SU-DHL-6 (cell line): ENCODE measurements around the gene SPINT1.

ENCODE experiments used
- H2AFZ ChIP-seq: fragments of 200-600 bp; sonication (generic); 2 replicates; pipeline ENCODE4 v1.6.1; 2014; ENCODE audit warnings: low read depth, mild to moderate bottlenecking, moderate library complexity, mixed read lengths, antibody characterized with exemption, low read length; ENCODE audit not compliant: severe bottlenecking
- H3F3A ChIP-seq: fragments of 200-600 bp; shearing (Covaris generic); 2 replicates; pipeline ENCODE4 v1.6.0; 2016; ENCODE audit warnings: antibody characterized with exemption, mild to moderate bottlenecking; ENCODE audit not compliant: insufficient read depth
- H3K27ac ChIP-seq: fragments of 200-600 bp; sonication (generic); 2 replicates; pipeline ENCODE4 v1.5.1; 2016; ENCODE audit warnings: low read depth, mild to moderate bottlenecking, low read length, moderate library complexity, mixed read lengths
- H3K27me3 ChIP-seq: fragments of 200-600 bp; sonication (generic), shearing (Covaris generic); 2 replicates; pipeline ENCODE4 v1.6.0; 2014; ENCODE audit warnings: mild to moderate bottlenecking, low read length
- H3K36me3 ChIP-seq: fragments of 200-600 bp; sonication (generic); 2 replicates; pipeline ENCODE4 v1.6.1; 2014; ENCODE audit warnings: mild to moderate bottlenecking, low read length, mixed read lengths
- H3K4me2 ChIP-seq: fragments of 300-600, 200-600 bp; shearing (Covaris generic), sonication (generic); 2 replicates; pipeline ENCODE4 v1.6.0; 2014; ENCODE audit warnings: low read length, low read depth, mild to moderate bottlenecking; ENCODE audit not compliant: poor library complexity, severe bottlenecking
- H3K4me3 ChIP-seq: fragments of 200-600 bp; sonication (generic); 2 replicates; pipeline ENCODE4 v1.5.1; 2014; ENCODE audit warnings: antibody characterized with exemption, low read length, mild to moderate bottlenecking, mixed read lengths; ENCODE audit not compliant: insufficient read depth, poor library complexity, severe bottlenecking
- H3K79me2 ChIP-seq: fragments of 200-600 bp; sonication (generic); 2 replicates; pipeline ENCODE4 v1.6.1; 2014; ENCODE audit warnings: mild to moderate bottlenecking, low read length, moderate library complexity; ENCODE audit not compliant: insufficient read depth
- H3K9ac ChIP-seq: fragments of 200-600 bp; sonication (generic); 2 replicates; pipeline ENCODE4 v1.7.0; 2014; ENCODE audit warnings: mild to moderate bottlenecking, low read length
- H3K9me2 ChIP-seq: fragments of 200-600 bp; sonication (generic); replicated peaks from 2 replicates; pipeline ENCODE4 v1.6.1; 2014; ENCODE audit warnings: low read length; ENCODE audit not compliant: insufficient read depth
- H3K9me3 ChIP-seq: fragments of 200-600 bp; sonication (generic); 2 replicates; pipeline ENCODE4 v1.6.1; 2014; ENCODE audit warnings: low read length, mixed read lengths; ENCODE audit not compliant: insufficient read depth
- H4K20me1 ChIP-seq: fragments of 200-600 bp; sonication (generic); 2 replicates; pipeline ENCODE4 v1.6.1; 2014; ENCODE audit warnings: low read depth, mild to moderate bottlenecking, antibody characterized with exemption, low read length, moderate library complexity, mixed read lengths
- EZH2phosphoT487 ChIP-seq: fragments of 200-600 bp; sonication (generic), shearing (Covaris generic); conservative IDR thresholded peaks from 2 replicates; pipeline ENCODE4 v1.6.1; 2018; ENCODE audit warnings: mild to moderate bottlenecking, antibody characterized with exemption, low read length, moderate library complexity, mixed read lengths
- TF ChIP-seq, protein P1 (sequence below): fragments of 200-600 bp; sonication (generic); IDR thresholded peaks from one replicate; pipeline ENCODE4 v1.5.1; 2017; ENCODE audit warnings: antibody characterized with exemption, mild to moderate bottlenecking, low read length, moderate library complexity; ENCODE audit not compliant: insufficient read depth, poor library complexity, severe bottlenecking

Gene SPINT1

GRCh38 chr15:40826423-40827075, 17.3 kb upstream of the SPINT1 start:
- Histone ChIP-seq H2AFZ (no peak overlapping the region), H3K79me2 (no peaks in the 10 kb centered on the region), H3K27ac (no peak overlapping the region), H3K36me3 (no peaks in the 10 kb centered on the region), H3K27me3 (no peaks in the 10 kb centered on the region), H3K9me2 (no peaks in the 10 kb centered on the region), H3K9me3 (no peaks in the 10 kb centered on the region), H3K4me2 (no peak overlapping the region), H3K9ac (no peak overlapping the region), H3K4me3 (no peak overlapping the region), H4K20me1 (no peaks in the 10 kb centered on the region), H3F3A (no peaks in the 10 kb centered on the region)
- no peak for TF ChIP-seq EZH2phosphoT487
- TF ChIP-seq, protein P1, sequence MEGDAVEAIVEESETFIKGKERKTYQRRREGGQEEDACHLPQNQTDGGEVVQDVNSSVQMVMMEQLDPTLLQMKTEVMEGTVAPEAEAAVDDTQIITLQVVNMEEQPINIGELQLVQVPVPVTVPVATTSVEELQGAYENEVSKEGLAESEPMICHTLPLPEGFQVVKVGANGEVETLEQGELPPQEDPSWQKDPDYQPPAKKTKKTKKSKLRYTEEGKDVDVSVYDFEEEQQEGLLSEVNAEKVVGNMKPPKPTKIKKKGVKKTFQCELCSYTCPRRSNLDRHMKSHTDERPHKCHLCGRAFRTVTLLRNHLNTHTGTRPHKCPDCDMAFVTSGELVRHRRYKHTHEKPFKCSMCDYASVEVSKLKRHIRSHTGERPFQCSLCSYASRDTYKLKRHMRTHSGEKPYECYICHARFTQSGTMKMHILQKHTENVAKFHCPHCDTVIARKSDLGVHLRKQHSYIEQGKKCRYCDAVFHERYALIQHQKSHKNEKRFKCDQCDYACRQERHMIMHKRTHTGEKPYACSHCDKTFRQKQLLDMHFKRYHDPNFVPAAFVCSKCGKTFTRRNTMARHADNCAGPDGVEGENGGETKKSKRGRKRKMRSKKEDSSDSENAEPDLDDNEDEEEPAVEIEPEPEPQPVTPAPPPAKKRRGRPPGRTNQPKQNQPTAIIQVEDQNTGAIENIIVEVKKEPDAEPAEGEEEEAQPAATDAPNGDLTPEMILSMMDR: no peak

DNA sequence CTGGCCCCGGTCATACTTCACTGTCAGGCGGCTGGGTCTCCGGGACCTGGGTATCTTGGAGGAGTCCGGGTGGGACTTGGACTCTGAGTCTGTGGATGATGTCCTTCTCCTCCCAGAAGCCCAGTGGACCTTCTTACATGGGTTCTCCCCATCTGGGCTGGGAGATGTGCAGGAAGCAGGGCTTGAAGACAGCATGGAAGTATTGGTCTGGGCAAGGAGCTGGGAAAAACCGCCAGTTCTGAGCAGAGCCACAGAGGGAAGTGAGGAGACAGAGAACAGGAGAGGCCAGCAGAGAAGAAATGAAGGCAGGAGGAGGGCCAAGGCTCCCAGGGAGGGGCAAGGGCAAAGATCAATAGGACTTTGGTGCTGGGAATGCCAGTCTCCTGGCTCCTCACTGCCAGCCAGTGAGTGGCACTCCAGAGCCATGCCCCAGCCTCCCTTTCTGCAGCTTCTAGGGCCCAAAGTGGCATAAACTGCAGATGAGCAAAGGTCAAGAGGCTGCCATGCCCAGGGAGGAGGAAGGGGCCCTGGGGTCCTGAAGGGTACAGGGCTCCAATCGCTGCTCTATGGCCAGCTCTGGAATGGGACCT, 15.3 kb upstream of the SPINT1 start, which contains the start of gene PPP1R14D:
PPP1R14D (minus strand) TSS at position 262 of the 590 bp plus-strand sequence; CDS start at position 195, 67 bp downstream.
- Histone ChIP-seq H3K4me2 (no peak within 1 kb of the TSS), H3K27ac (no peak within 1 kb of the TSS), H3F3A (no peaks in the 10 kb centered on the region), H3K27me3 (no peaks in the 10 kb centered on the region), H3K36me3 (no peaks in the 10 kb centered on the region), H3K9me3 (no peaks in the 10 kb centered on the region), H3K9ac (no peak within 1 kb of the TSS), H3K9me2 (no peaks in the 10 kb centered on the region), H2AFZ (no peak within 1 kb of the TSS), H4K20me1 (no peaks in the 10 kb centered on the region), H3K4me3 (no peak within 1 kb of the TSS), H3K79me2 (no peaks in the 10 kb centered on the region)
- TF ChIP-seq, protein P1: no peak
- TF ChIP-seq EZH2phosphoT487: no peak

GRCh38 chr15:40829115-40829514, 14.7 kb upstream of the SPINT1 start:
- TF ChIP-seq, protein P1: no peak
- no peak for TF ChIP-seq EZH2phosphoT487
- Histone ChIP-seq H3K9me2 (no peaks in the 10 kb centered on the region), H3K4me3 (no peak overlapping the region), H3K79me2 (no peaks in the 10 kb centered on the region), H3F3A (no peaks in the 10 kb centered on the region), H3K9ac (no peak overlapping the region), H3K4me2 (no peak overlapping the region), H3K9me3 (no peaks in the 10 kb centered on the region), H3K27ac (no peak overlapping the region), H3K27me3 (no peaks in the 10 kb centered on the region), H3K36me3 (no peaks in the 10 kb centered on the region), H4K20me1 (no peaks in the 10 kb centered on the region), H2AFZ (no peak overlapping the region)
